Glutamatergic neuron (in vitro differentiated cells): ENCODE data around the gene LYST. TPM values are rescaled to one million over a fixed set of nuclear protein-coding genes. Genes with fewer than 3 reads are reported as not detected.

Source experiments
- DNase-seq: peaks from one replicate; pipeline ENCODE4 v3.0.0; 2022
- H3K27ac Mint-ChIP-seq: one replicate; pipeline ENCODE4 v1.8.0; 2020; ENCODE audit warnings: mild to moderate bottlenecking, mixed read lengths, inconsistent platforms; ENCODE audit not compliant: unreplicated experiment
- H3K27me3 Mint-ChIP-seq: one replicate; pipeline ENCODE4 v1.8.0; 2020; ENCODE audit warnings: mild to moderate bottlenecking, moderate library complexity, mixed read lengths, inconsistent platforms; ENCODE audit not compliant: unreplicated experiment
- H3K36me3 Mint-ChIP-seq: one replicate; pipeline ENCODE4 v1.8.0; 2020; ENCODE audit warnings: mild to moderate bottlenecking, mixed read lengths, inconsistent platforms; ENCODE audit not compliant: unreplicated experiment
- H3K4me1 Mint-ChIP-seq: one replicate; pipeline ENCODE4 v1.8.0; 2020; ENCODE audit warnings: mild to moderate bottlenecking, low read depth, mixed read lengths, inconsistent platforms; ENCODE audit not compliant: unreplicated experiment
- H3K4me3 Mint-ChIP-seq: one replicate; pipeline ENCODE4 v1.8.0; 2020; ENCODE audit warnings: mild to moderate bottlenecking, mixed read lengths, inconsistent platforms; ENCODE audit not compliant: unreplicated experiment
- H3K9me3 Mint-ChIP-seq: one replicate; pipeline ENCODE4 v1.8.0; 2020; ENCODE audit warnings: mild to moderate bottlenecking, moderate library complexity, mixed read lengths, inconsistent platforms; ENCODE audit not compliant: unreplicated experiment
- CTCF ChIP-seq: fragments of 200-600 bp; sonication (generic); IDR thresholded peaks from one replicate; pipeline ENCODE4 v1.5.0; 2021; ENCODE audit not compliant: partially characterized antibody, unreplicated experiment
- total RNA-seq: library from RNA; stranded (reverse); fragmentation: NEBNext Ultra II Directional; extraction: Animal tissue kit (Norgen Biotek cat#: 25700); gene quantifications from one replicate; pipeline ENCODE4 v1.2.1, GENCODE V29; 2021; ENCODE audit not compliant: unreplicated experiment

Gene LYST
- total RNA-seq, 1 donor from 2014 or later = 33.6 TPM

- no peaks in the 10 kb centered on the region for H3K9me3 Mint-ChIP-seq
- no peaks in the 10 kb centered on the region for H3K27me3 Mint-ChIP-seq
- no peak overlapping the region for H3K4me3 Mint-ChIP-seq
- DNase-seq = no peak
- no peaks in the 10 kb centered on the region for H3K36me3 Mint-ChIP-seq
- H3K4me1 Mint-ChIP-seq = no peaks in the 10 kb centered on the region
- no peak overlapping the region for H3K27ac Mint-ChIP-seq
- no peak for TF ChIP-seq CTCF
These were observed 90.3 kb downstream of the LYST start for GRCh38 chr1:235776396-235776795.

DNA sequence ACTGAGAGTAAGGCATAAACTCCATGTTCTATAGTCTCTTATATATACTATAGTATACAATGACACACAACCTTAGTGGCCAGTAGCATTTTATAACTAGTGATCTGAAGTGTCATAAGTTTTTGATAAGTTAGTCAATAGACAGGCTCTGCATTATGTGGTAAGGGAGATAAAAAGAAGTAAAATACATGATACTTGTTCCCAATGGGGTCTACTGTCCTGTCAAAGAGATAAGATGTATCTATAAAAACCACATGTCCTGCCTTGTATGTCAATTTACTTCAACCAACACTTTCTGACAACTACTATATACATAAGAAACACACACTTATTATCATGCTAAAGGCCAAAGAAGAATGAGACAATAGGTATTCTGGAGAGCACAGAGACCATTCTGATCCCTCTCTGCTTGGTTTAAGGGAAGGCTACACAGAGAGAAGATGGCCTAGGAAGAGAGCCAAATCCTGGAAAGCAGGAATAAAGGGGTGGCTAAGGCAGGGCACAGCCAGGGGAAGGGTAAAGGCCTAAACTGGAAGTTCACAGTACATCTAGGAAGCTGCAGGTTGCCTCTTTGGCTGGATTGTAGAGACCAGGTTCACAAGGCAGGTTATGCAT is 91.4 kb downstream of the LYST start:
- Mint-ChIP-seq H3K27ac (no peak overlapping the region), H3K9me3 (no peaks in the 10 kb centered on the region), H3K36me3 (no peaks in the 10 kb centered on the region)

DNA sequence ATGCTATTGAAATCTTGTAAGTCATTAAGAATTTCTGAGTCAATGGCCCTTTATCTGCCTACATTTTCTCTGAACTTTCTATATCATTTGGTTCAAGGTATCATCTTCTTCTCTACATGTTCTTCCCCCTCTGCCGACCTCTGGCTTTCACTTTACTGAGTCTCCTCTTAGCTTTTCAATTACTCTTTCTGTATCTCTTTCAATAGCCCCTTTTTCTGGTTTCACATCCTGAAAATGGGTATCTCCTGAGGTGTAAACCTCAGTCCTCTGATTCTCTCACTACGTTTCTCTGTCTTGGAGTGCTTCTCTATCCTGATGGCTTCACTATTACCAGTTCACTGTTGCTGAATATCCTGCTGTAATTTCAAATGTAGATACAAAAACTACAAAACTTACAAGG is 98.9 kb downstream of the LYST start:
- Mint-ChIP-seq H3K27ac (no peak overlapping the region), H3K9me3 (no peaks in the 10 kb centered on the region), H3K4me3 (no peak overlapping the region), H3K4me1 (no peaks in the 10 kb centered on the region), H3K27me3 (no peaks in the 10 kb centered on the region), H3K36me3 (no peaks in the 10 kb centered on the region)
- DNase-seq = no peak
- TF ChIP-seq CTCF = no peak

More for the DNA sequence above, 91.4 kb downstream of the LYST start:
- H3K4me1 Mint-ChIP-seq = no peaks in the 10 kb centered on the region
- no peak overlapping the region for H3K4me3 Mint-ChIP-seq
- DNase-seq = no peak
- TF ChIP-seq CTCF = no peak
- H3K27me3 Mint-ChIP-seq = no peaks in the 10 kb centered on the region

DNA sequence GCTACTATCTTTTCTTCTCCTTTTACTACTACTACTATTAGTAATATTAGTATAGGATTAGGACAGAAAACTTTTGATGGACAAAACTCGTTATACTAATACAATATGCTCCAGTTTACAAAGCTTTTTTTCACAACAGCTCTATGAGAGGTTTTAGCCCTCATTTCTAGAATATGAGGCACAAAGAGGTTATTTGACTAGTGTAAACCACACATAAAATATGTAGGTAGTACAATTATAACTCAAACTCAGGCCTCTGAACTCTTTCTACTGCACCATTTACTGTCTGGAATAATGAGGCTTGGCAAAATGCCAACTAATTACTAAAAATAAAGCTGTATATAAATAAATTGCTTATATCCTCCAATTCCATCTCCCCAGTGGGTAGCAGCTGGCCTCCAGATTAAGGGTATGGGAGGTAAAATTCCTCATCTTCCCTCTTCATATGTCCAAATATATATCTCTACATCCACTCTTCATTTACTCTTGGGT is 99.9 kb downstream of the LYST start:
- Mint-ChIP-seq H3K4me3 (no peak overlapping the region), H3K27ac (no peak overlapping the region), H3K36me3 (no peaks in the 10 kb centered on the region), H3K27me3 (no peaks in the 10 kb centered on the region), H3K4me1 (no peaks in the 10 kb centered on the region), H3K9me3 (no peaks in the 10 kb centered on the region)
- no peak for TF ChIP-seq CTCF
- no peak for DNase-seq

- Mint-ChIP-seq H3K27ac (no peak overlapping the region), H3K36me3 (no peaks in the 10 kb centered on the region), H3K9me3 (no peaks in the 10 kb centered on the region), H3K27me3 (no peaks in the 10 kb centered on the region), H3K4me3 (no peak overlapping the region), H3K4me1 (peaks cover 6% of the 10 kb centered on the region)
- no peak for DNase-seq
- no peak for TF ChIP-seq CTCF
These were observed 102.7 kb downstream of the LYST start for GRCh38 chr1:235763962-235764361.
